Esophagus muscularis mucosa (tissue), 4 donors: ENCODE results near the gene KRTAP4-7. TPM values are rescaled to one million over a fixed set of nuclear protein-coding genes. Genes with fewer than 3 reads are reported as not detected.
"Not testable (repeated sequence)": the region's sequence is repeated elsewhere in the genome, so short reads cannot be mapped to it uniquely, and the experiment has no call there.

Source experiments
- DNase-seq: peaks from one replicate; pipeline ENCODE4 v3.0.0-alpha.2; 2017; ENCODE audit errors: extremely low spot score
- H3K27ac ChIP-seq, 4 donors: fragments of 200-600 bp; sonication (generic); replicated peaks in 1 of 4; 1 replicate in 3 of 4; 2 replicates in 1 of 4; pipeline ENCODE4 v1.5.1; 2016 to 2019; ENCODE audit warnings: mild to moderate bottlenecking in 1 of 4
- H3K27me3 ChIP-seq, 4 donors: fragments of 200-600 bp; sonication (generic); one replicate each; pipeline versions ENCODE4 v1.5.1 to v1.6.0; 2016 to 2019
- H3K36me3 ChIP-seq, 4 donors: fragments of 200-600 bp; sonication (generic); one replicate each; pipeline ENCODE4 v1.5.1; 2016 to 2019
- H3K4me1 ChIP-seq, 4 donors: fragments of 200-600 bp; sonication (generic); one replicate each; pipeline ENCODE4 v1.5.1; 2016 to 2019
- H3K4me3 ChIP-seq, 4 donors: fragments of 200-600 bp; sonication (generic); 1 replicate in 2 of 4; 2 replicates in 2 of 4; pipeline ENCODE4 v1.5.1; 2016 to 2019; ENCODE audit warnings: mild to moderate bottlenecking in 4 of 4, moderate library complexity in 1 of 4
- H3K9me3 ChIP-seq, 4 donors: fragments of 200-600 bp; sonication (generic); 1 replicate in 3 of 4; 2 replicates in 1 of 4; pipeline ENCODE4 v1.5.1; 2016 to 2019
- EP300 ChIP-seq: sonication (generic); formaldehyde crosslinking; IDR thresholded peaks from one replicate; pipeline ENCODE4 v1.6.1; 2017; ENCODE audit warnings: antibody characterized with exemption
- POLR2A ChIP-seq: fragments of 450-650 bp; IDR thresholded peaks from one replicate; pipeline ENCODE4 v1.6.1; 2017; ENCODE audit warnings: antibody characterized with exemption, moderate library complexity, mild to moderate bottlenecking, low read depth
- POLR2AphosphoS5 ChIP-seq, 2 donors: sonication (generic); formaldehyde crosslinking; IDR thresholded peaks; one replicate each; pipeline ENCODE4 v1.6.1; 2017; ENCODE audit warnings: antibody characterized with exemption in 2 of 2
- WGBS: methylation state at CpG from one replicate; pipeline ENCODE4 v1.1.5; 2018; 5-methylcytosine and 5-hydroxymethylcytosine counted together
- intact Hi-C: fragments of 100-400 bp; cut with DNase I; formaldehyde crosslinking; loops from one replicate; pipeline ENCODE4 v1.15.1; 2023
- total RNA-seq, 4 donors: library from RNA; depleted of rRNA; stranded (reverse); fragments of >200 nt; gene quantifications; one replicate each; pipeline versions ENCODE4 v1.1.0 to v1.2.1, GENCODE V29; 2016
- TF ChIP-seq, protein P1 (sequence below), 3 experiments: fragments of 200-600 bp in 2 of 3; fragments of 450-650 bp in 1 of 3; sonication (generic) in 2 of 3; IDR thresholded peaks; one replicate each; pipeline ENCODE4 v1.5.1; 2017 to 2019; ENCODE audit warnings: antibody characterized with exemption in 3 of 3, mild to moderate bottlenecking in 2 of 3, moderate library complexity in 1 of 3

KRTAP4-7 gene
- total RNA-seq = not detected

DNA sequence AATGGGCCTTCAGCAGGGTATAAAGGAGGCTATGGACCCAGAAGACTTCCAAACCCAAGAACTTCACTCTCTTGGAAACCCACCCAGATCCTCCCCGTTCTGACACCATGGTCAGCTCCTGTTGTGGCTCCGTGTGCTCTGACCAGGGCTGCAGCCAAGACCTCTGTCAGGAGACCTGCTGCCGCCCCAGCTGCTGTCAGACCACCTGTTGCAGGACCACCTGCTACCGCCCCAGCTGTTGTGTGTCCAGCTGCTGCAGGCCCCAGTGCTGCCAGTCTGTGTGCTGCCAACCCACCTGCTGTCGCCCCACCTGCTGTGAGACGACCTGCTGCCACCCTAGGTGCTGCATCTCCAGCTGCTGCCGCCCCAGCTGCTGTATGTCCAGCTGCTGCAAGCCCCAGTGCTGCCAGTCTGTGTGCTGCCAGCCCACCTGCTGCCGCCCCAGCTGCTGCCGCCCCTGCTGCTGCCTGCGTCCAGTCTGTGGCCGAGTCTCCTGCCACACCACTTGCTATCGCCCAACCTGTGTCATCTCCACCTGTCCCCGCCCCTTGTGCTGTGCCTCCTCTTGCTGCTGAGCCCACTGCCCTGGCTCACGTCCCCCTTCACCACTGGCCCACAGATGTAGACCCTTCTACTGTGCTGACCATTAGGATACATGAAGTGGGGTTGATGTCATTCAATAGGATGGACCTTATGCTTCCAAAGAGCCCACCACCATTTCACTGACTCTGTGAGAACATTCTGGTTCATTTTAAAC lies at the start of gene KRTAP4-7:
Gene KRTAP4-7 (plus strand): TSS at position 51 of the 757 bp plus-strand sequence. CDS start 57 bp downstream, at position 108.
- H3K36me3 ChIP-seq, intact Hi-C loops, H3K4me1 ChIP-seq, H3K4me3 ChIP-seq, DNase-seq, H3K9me3 ChIP-seq, H3K27ac ChIP-seq: not testable (repeated sequence)
- peaks cover 0 to 11% (median 0%) of the 10 kb centered on the region in 4 donors for H3K27me3 ChIP-seq
- WGBS = 65% methylated on average over 4 of the region's 14 CpGs

DNA sequence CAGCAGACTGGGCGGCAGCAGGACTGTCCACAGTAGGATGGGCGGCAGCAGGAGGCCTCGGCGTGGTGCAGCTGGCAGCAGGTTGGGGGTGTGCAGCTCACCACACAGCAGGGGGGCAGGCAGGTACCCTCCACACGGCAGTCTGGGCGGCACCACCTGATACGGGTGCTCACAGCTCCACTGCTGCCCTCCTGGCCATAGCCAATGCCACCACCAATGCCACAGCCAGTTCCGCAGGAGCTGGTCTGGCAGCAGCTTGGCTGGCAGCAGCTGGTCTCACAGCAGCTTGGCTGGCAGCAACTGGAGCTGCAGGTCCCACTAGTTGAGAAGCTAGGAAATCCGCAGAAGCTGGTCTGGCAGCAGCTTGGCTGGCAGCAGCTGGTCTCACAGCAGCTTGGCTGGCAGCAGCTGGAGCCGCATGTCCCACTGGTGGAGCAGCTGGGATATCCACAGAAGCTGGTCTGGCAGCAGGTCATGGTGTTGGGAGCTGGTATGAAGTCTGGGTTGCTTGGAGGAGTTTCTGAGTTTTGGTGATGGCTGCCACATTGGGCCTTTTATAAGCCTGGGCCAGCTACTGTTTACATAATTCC lies 49.5 kb upstream of the KRTAP4-7 start, which contains the start of gene KRTAP1-3:
Gene KRTAP1-3 (minus strand): TSS at position 529 of the 590 bp plus-strand sequence. CDS start 53 bp downstream, at position 476.
- DNase-seq, H3K4me1 ChIP-seq, H3K4me3 ChIP-seq, H3K36me3 ChIP-seq, H3K27ac ChIP-seq, intact Hi-C loops, H3K27me3 ChIP-seq, H3K9me3 ChIP-seq: not testable (repeated sequence)
- WGBS = 92% methylated on average over 4 of the region's 10 CpGs

DNA sequence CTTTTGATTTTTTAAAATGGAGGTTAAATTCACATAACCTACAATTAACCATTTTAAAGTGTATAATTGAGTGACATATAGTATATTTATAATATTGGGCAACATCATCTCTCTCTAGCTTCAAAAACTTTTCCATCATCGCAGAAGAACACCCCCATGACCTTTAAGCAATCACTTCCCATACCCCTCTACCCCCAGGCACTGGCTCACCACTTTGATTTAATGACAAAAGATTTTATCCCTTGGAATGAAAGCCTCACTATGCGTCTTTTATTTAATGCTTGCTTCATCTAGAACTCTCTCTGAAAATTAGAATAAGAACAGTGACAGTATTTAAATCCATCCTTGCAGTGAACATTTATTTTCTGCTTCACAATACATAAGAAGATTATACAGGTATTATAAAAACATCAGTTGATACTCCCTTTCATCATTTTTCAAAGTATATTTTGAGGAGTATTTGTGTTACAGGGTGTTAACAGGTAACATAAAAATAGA lies 46.0 kb upstream of the KRTAP4-7 start:
- DNase-seq = no peak
- intact Hi-C loops = no loop called here

DNA sequence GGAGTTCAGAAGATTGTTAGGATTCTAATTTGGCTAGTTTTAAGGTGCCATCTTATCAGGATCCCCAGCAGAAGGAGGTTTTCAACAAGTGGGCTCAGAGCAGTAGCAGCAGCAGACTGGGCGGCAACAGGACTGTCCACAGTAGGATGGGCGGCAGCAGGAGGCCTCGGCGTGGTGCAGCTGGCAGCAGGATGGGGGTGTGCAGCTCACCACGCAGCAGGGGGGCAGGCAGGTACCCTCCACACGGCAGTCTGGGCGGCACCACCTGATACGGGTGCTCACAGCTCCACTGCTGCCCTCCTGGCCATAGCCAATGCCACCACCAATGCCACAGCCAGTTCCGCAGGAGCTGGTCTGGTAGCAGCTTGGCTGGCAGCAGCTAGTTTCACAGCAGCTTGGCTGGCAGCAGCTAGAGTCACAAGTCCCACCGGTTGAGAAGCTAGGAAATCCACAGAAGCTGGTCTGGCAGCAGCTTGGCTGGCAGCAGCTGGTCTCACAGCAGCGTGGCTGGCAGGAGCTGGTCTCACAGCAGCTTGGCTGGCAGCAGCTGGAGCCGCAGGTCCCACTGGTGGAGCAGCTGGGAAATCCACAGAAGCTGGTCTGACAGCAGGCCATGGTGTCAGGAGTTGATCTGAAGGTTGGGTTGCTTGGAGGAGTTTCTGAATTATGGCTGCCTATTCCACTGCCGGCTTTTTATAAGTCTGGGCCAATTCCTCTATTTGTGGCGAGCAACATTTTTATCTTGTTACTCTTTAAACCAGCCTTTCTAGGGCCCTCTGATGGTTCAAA lies 43.0 kb upstream of the KRTAP4-7 start, which contains the start of gene KRTAP1-1:
Gene KRTAP1-1 (minus strand): TSS at position 668 of the 789 bp plus-strand sequence. CDS start 53 bp downstream, at position 615.
- H3K9me3 ChIP-seq, H3K27ac ChIP-seq, H3K27me3 ChIP-seq, DNase-seq, H3K36me3 ChIP-seq, intact Hi-C loops, H3K4me1 ChIP-seq, H3K4me3 ChIP-seq: not testable (repeated sequence)
- WGBS = 92% methylated on average over 8 of the region's 14 CpGs

More for the DNA sequence above, 46.0 kb upstream of the KRTAP4-7 start:
- H3K9me3 ChIP-seq = peaks cover 0 to 3% (median 0%) of the 10 kb centered on the region in 4 donors
- no peak overlapping the region for H3K27ac ChIP-seq
- H3K4me3 ChIP-seq = no peak overlapping the region
- no peaks in the 10 kb centered on the region for H3K4me1 ChIP-seq
- H3K36me3 ChIP-seq = no peaks in the 10 kb centered on the region
- TF ChIP-seq, protein P1, sequence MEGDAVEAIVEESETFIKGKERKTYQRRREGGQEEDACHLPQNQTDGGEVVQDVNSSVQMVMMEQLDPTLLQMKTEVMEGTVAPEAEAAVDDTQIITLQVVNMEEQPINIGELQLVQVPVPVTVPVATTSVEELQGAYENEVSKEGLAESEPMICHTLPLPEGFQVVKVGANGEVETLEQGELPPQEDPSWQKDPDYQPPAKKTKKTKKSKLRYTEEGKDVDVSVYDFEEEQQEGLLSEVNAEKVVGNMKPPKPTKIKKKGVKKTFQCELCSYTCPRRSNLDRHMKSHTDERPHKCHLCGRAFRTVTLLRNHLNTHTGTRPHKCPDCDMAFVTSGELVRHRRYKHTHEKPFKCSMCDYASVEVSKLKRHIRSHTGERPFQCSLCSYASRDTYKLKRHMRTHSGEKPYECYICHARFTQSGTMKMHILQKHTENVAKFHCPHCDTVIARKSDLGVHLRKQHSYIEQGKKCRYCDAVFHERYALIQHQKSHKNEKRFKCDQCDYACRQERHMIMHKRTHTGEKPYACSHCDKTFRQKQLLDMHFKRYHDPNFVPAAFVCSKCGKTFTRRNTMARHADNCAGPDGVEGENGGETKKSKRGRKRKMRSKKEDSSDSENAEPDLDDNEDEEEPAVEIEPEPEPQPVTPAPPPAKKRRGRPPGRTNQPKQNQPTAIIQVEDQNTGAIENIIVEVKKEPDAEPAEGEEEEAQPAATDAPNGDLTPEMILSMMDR (IDR thresholded peaks at IDR 0.05) = no peak
- TF ChIP-seq EP300 = no peak
- TF ChIP-seq POLR2AphosphoS5 (IDR thresholded peaks at IDR 0.05) = no peak
- no peak for TF ChIP-seq POLR2A
- WGBS = 66% methylated on average over 2 of the region's 2 CpGs
- no peaks in the 10 kb centered on the region for H3K27me3 ChIP-seq

DNA sequence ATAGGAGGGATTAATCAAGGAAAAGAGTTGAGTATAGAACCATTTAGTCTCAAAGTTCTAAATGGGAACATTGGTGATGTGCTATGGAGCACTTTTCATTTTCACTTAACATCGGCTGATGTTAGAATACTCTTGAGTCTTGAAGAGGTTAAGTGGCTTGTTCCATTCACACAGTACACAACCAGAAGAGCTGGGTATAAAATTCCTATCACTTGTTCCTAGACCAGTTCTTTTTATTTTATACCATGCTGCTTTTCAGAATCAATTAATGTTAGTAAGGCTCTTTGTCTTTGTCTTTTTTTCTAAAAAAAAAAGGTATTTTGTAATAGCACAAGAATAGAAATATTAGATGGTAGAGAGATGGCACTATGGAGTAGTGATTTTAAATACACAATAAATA lies 41.0 kb upstream of the KRTAP4-7 start:
- Histone ChIP-seq H3K4me3 (no peak overlapping the region), H3K4me1 (no peaks in the 10 kb centered on the region), H3K36me3 (no peaks in the 10 kb centered on the region), H3K27ac (no peak overlapping the region), H3K27me3 (peaks cover 0 to 15% (median 0%) of the 10 kb centered on the region in 4 donors), H3K9me3 (peaks cover 0 to 8% (median 0%) of the 10 kb centered on the region in 4 donors)
- DNase-seq = no peak
- TF ChIP-seq, protein P1 (IDR thresholded peaks at IDR 0.05) = no peak
- TF ChIP-seq EP300 (no peak), POLR2AphosphoS5 (IDR thresholded peaks at IDR 0.05) (no peak), POLR2A (no peak)
- intact Hi-C loops = no loop called here
- 100% methylated on average over 1 of the region's 1 CpG for WGBS

DNA sequence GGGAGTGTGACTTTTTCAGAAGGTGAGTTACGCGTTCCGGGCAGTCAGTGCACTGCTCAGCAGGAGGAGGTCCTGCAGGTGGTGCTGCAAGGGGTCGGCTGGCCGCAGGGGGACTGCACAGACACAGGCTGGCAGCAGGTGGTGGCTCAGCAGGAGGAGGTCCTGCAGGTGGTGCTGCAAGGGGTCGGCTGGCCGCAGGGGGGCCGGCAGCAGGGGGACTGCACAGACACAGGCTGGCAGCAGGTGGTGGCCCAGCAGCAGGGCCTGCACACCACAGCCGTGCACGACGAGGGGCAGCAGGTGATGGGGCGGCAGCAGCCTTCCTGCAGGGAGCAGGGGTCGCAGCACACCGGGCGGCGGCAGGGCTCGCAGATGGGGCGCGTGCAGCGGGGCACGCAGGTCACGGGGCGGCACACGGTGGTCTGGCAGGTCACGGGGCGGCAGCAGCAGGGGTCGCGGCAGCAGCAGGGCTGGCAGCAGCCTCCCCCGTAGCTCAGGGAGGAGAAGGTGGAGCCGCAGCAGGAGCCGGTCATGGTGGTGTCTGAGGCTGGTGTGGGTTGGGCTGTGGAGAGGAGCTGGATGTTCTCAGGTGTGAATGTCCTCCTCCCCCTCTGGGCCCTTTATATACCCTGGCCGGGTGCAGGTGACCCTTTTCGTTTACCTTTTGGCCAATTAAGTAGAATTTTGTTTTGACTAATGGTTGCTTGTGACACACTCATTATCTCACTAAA lies 37.0 kb upstream of the KRTAP4-7 start, which contains the start of gene KRTAP2-1:
Gene KRTAP2-1 (minus strand): TSS at position 582 of the 731 bp plus-strand sequence. CDS start 49 bp downstream, at position 533.
- WGBS = 64% methylated on average over 6 of the region's 33 CpGs
- H3K9me3 ChIP-seq, intact Hi-C loops, H3K4me3 ChIP-seq, H3K27ac ChIP-seq, H3K4me1 ChIP-seq, DNase-seq, H3K36me3 ChIP-seq: not testable (repeated sequence)
- peaks cover 0 to 29% (median 0%) of the 10 kb centered on the region in 4 donors for H3K27me3 ChIP-seq
